IMR-90 (cell line): ENCODE results near the gene CASZ1.

Experiments used
- CEBPB ChIP-seq: IDR thresholded peaks from 2 replicates; pipeline ENCODE4 v1.6.1; 2012; ENCODE audit warnings: low read depth, low read length, improper control_type of control experiment
- MAZ ChIP-seq: IDR thresholded peaks from 2 replicates; pipeline ENCODE4 v1.6.1; 2012; ENCODE audit warnings: low read depth, mild to moderate bottlenecking, low read length, improper control_type of control experiment, moderate library complexity, borderline replicate concordance
- MXI1 ChIP-seq: IDR thresholded peaks from 2 replicates; pipeline ENCODE4 v1.6.1; 2012; ENCODE audit warnings: low read depth, mild to moderate bottlenecking, low read length, moderate library complexity, borderline replicate concordance
- NFE2L2 ChIP-seq: fragments of 150-350 bp; IDR thresholded peaks from 2 replicates; pipeline ENCODE4 v1.6.1; 2016; ENCODE audit warnings: low read depth, mild to moderate bottlenecking, low read length
- POLR2A ChIP-seq: IDR thresholded peaks from 2 replicates; pipeline ENCODE4 v1.6.1; 2012; ENCODE audit warnings: mild to moderate bottlenecking, low read depth, low read length
- RAD21 ChIP-seq: IDR thresholded peaks from 2 replicates; pipeline ENCODE4 v1.6.1; 2012; ENCODE audit warnings: low read length, improper control_type of control experiment
- RFX5 ChIP-seq: IDR thresholded peaks from 2 replicates; pipeline ENCODE4 v1.8.0; 2012; ENCODE audit warnings: low read depth, mild to moderate bottlenecking, low read length, moderate library complexity
- TF ChIP-seq, protein P1 (sequence below): conservative IDR thresholded peaks from 2 replicates; pipeline ENCODE4 v1.5.1; 2012; ENCODE audit warnings: mild to moderate bottlenecking, low read depth, low read length, improper control_type of control experiment
- TF ChIP-seq, protein P2 (sequence below): fragments of 150-350 bp; IDR thresholded peaks from 2 replicates; pipeline ENCODE4 v1.6.1; 2016; ENCODE audit warnings: low read depth, mild to moderate bottlenecking, low read length, moderate library complexity, borderline replicate concordance

- TF ChIP-seq RAD21 = no peak
- TF ChIP-seq NFE2L2 = no peak
- no peak for TF ChIP-seq POLR2A
- TF ChIP-seq, protein P1, sequence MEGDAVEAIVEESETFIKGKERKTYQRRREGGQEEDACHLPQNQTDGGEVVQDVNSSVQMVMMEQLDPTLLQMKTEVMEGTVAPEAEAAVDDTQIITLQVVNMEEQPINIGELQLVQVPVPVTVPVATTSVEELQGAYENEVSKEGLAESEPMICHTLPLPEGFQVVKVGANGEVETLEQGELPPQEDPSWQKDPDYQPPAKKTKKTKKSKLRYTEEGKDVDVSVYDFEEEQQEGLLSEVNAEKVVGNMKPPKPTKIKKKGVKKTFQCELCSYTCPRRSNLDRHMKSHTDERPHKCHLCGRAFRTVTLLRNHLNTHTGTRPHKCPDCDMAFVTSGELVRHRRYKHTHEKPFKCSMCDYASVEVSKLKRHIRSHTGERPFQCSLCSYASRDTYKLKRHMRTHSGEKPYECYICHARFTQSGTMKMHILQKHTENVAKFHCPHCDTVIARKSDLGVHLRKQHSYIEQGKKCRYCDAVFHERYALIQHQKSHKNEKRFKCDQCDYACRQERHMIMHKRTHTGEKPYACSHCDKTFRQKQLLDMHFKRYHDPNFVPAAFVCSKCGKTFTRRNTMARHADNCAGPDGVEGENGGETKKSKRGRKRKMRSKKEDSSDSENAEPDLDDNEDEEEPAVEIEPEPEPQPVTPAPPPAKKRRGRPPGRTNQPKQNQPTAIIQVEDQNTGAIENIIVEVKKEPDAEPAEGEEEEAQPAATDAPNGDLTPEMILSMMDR = no peak
- TF ChIP-seq RFX5 = no peak
- no peak for TF ChIP-seq MXI1
- no peak for TF ChIP-seq MAZ
- TF ChIP-seq, protein P2, sequence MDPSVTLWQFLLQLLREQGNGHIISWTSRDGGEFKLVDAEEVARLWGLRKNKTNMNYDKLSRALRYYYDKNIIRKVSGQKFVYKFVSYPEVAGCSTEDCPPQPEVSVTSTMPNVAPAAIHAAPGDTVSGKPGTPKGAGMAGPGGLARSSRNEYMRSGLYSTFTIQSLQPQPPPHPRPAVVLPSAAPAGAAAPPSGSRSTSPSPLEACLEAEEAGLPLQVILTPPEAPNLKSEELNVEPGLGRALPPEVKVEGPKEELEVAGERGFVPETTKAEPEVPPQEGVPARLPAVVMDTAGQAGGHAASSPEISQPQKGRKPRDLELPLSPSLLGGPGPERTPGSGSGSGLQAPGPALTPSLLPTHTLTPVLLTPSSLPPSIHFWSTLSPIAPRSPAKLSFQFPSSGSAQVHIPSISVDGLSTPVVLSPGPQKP = no peak
- no peak for TF ChIP-seq CEBPB
Measured at GRCh38 chr1:10841118-10841517, 44.7 kb upstream of the CASZ1 start.
